GM19193 (cell line): ENCODE results near the gene SPRY4.

Source experiments
- POLR2A ChIP-seq: IDR thresholded peaks from 4 replicates; pipeline ENCODE4 v1.6.1; 2011; ENCODE audit not compliant: insufficient read depth, insufficient read length; ENCODE audit errors: extremely low read depth

SPRY4 gene

DNA sequence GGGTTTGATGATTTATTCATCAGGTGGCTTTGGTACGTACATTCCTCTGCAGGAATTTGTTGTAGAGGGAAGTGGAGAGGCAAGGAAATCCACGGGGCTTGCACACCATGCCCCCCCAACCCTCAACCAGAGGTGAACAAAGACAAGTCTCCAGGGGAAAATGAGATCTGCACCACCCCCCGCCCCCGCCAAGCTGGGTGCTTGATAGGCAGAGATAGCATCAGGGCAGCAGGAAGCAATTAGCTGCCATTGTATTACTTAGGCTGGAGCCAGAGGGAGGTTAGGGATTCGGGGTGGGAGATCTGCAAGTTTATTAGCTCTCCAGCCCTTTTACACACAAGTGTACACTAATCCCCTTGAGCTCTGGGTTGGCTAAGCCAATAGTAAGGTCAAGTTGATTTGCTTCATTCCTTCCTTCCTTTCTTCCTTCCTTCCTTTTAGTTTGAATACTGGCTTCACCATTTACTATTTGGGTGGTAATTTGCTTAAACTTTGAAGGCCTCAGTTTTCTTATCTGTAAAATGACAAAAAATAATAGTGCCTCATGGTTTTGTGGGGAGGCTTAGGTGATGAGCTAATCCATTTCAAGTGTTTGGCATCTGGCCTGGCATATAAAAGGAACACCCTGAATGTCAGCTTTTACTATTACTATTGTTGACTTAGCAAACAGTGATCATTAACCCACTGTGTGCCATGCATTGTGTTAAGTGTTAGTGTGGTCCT is 34.1 kb downstream of the SPRY4 start:
- no peak for TF ChIP-seq POLR2A

DNA sequence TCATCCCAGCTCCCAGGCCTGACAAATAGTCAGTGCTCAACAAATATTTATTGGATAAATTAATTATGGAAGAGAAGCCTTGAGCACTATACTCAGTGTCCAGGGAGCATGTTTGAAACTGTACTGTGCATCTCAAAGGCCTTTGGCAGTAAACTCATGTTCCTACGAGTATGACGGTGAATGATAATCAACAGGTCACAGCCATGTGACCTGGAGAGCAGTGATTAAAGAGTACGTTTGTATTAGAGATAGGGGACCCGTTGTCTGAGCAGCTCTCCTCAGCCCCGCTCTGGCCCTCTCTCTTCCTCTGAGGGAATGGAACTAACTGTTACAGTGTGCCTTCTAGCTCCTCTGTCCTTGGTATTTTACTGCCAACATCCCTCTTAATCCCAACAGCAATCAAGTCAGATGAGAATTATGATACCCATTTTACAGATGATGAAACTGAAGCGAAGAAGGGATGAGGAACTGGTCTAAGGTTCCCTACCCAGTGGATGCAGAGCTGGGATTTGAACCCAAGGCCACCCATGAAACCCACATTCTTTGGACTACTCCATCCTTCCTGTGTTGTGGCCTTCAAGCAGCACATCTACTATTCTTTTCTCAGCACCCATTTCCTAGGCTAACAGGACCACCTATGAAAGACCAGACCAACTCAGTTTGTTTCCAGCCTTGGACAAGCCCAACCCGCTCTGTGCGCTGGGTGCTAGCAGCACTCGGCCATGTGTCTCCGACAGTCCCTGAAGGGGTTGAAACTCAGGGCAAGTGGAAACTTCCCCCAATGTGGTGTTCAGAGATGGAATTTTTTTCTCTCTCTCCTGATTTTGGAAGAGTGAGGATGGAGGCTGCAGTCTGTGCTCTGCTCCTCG is 34.9 kb downstream of the SPRY4 start:
- no peak for TF ChIP-seq POLR2A

DNA sequence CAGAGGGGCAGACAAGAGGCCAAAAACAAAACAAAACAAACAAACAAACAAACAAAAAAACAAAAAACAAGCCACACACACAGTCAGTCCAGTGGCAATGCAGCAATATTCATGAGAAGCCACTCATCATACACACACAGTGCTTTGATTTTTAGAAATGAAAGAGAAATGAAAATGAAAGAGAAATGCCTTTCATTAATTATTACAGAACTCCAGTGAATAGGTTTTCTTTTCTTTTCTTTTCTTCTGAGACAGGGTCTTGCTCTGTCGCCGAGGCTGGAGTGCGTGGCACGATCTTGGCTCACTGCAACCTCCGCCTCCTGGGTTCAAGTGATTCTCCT is 36.9 kb downstream of the SPRY4 start:
- TF ChIP-seq POLR2A = no peak

DNA sequence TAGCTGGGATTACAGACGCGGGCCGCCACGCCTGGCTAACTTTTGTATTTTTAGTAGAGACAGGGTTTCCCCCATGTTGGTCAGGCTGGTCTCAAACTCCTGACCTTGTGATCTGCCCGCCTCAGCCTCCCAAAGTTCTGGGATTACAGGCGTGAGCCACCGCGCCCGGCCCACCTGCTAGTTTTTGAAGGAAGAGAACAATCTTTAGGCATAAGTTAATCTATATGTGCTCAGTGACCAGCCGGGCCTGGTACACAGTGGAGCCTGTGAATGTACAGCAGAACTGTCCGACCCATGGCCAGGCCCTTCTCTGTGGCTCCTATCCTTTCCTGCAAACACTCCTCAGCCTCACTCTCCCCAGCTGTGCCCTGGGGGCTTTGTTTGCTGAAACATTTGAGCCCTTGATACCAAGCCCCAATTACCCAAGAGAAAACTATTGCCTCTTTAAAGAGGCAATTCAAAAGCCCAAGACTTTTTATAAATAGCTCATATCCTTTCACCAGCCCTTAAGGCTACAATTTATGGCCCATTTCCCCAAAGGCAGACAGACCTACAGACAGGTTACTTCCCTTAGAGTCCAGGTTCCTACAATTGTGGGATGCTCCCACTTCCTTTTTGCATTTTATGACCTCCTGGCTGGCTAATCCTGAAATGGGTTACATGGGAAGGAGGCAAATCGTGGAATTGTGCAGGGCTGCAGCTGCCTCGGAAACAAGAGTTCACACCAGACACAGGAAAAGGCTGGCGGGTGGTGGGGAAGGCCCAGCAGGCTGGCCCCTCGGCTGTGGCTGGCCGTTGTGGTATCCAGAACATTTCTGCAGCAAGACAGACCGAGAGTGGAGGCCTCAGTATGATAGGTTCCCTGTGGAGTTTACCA is 37.5 kb downstream of the SPRY4 start:
- TF ChIP-seq POLR2A = no peak

DNA sequence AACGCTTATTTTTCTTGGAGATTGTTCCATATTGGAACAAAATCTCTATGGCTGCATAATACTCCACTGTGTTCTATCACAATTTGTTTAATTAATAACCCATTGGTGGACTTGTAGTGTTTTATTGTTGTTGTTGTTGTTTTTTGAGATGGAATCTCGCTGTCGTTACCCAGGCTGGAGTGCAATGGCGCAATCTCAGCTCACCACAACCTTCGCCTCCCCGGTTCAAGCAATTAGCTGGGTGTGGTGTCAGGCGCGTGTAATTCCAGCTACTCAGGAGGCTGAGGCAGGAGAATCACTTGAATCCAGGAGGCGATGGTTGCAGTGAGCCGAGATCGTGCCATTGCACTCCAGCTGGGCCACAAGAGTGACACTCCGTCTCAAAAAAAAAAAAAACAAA is 38.7 kb downstream of the SPRY4 start:
- TF ChIP-seq POLR2A = no peak

DNA sequence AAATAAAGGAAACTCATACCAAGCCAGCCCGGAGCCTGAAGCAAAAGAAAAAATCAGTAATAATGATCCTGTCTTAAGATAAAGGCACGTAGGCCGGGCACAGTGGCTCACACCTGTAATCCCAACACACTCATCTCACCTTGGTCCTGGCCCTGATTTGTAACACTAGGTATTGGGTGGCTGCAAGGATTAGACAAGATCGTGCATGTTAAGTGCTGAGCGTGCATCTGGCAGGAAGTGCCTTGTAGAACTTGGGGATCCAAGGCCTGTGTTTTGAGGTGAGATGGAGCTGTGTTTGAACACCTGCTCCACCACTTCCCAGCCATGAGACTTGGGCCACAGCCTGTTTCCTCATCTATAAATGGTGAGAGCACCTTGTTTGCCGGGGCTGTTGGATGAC is 41.5 kb downstream of the SPRY4 start:
- no peak for TF ChIP-seq POLR2A

DNA sequence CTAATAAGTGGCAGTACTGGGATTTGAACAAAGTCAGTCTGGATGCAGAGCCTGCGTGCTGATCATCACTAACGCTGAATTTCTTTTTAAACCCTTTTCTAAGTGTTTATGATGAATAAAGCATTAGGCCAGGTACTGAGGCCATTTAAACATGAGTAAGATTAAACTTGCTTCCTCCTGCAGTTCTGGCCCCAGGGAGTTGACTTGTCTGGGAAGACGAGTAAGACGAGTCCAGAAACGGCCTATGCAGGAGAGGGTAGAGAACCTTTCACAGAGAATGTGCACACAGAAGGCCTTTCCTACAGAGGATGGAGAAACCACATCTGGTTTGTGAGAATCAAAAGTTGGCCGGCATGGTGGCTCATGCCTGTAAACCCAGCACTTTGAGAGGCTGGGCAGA is 42.9 kb downstream of the SPRY4 start:
- TF ChIP-seq POLR2A = no peak

DNA sequence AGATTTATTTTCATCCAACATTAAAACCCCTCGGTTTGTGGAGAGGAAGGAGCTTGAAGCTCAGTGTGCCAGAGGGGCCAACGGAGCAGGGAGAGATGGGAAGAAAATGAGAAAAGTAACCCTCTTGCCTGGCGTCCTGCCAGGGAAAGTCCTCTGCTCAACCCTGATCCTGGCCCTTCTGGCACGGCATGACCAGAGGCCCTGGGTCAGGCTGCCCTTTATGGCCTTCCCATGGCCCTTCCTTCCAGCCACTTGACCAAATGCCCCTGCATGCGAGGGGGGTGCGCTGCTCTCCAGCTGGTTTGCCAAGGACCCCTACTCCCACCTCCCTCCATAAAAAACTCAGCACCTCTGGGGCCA is 43.8 kb downstream of the SPRY4 start:
- no peak for TF ChIP-seq POLR2A

DNA sequence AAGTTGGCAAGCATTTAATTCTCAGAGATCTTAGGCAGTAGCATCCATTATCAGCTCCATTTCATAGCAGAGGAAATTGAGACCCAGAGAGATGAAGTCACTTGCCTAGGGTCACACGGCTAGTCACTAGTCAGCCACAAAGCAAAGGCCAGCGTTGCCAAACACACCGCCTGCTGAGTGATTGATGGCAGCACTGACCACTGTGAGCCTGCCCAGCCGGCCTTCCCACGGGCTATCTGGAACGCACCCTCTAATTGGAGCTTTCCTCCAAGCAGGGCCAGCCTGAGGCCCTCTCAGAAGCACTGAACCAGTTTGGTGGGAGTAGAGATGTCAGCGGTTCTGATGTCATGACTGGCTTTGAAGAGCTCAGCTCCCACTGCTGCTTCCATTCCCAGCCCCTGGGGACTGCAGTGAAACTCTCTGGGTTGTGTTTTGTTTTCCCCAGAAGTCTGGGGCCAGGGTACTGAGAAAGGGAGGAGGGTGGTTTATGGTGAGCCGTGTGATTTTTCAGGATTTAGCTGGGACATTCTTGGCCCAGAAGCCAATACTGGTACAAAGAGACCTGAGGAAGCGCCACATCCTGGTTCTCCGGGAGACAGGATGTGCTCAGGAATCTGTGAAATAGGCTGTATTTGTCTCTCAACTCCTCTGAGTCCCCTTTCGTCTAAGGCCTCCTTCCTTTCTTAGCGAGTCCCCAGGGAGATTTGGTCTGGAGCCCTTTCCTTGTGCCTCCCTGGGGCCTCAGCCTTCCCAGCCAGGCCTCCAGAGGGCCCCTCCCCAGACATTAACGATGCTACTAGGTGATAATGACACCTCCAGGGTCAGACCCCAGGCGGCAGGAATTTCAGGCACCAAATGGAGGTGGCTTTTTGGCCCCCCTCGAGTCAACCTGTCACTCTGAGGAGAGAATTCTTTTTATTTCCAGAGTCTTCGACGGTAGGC is 44.5 kb downstream of the SPRY4 start:
- no peak for TF ChIP-seq POLR2A

DNA sequence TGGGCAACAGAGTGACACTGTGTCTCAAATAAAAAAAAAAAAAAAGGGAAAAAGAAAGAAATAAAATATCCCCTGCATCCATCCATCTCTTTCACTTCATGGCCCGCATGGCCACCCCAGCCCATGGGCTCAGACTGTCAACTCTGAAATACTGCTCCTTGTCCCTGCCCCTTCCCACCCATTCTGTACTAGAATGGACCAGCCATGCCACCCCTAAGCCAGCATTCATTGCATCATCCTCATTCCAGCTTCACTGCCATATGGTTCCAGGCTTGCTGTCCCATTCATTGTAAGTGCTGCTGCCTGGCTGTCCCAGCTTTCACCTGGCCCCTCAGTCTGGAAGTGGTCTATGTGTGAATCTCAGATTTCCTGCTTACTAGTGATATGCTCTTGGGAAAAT is 46.2 kb downstream of the SPRY4 start:
- TF ChIP-seq POLR2A = no peak

DNA sequence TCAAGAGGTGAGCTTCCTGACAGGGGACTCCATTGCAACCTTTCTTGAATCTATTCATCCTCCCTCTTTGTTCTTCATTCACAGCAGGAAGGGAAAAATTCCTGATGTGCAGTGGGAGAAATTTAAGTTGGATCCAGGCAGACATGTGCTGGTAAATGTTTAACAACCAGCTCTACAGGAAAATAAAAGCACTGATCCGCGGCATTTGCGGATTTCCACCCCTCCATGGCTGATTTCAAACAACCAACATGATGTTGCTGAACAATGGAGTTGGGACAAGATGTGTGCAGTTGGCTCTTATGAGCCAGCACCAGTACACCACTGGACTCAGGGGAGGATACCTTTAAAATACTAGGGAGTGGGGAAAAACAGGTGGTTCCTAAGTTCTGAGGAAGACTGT is 47.0 kb downstream of the SPRY4 start:
- no peak for TF ChIP-seq POLR2A

DNA sequence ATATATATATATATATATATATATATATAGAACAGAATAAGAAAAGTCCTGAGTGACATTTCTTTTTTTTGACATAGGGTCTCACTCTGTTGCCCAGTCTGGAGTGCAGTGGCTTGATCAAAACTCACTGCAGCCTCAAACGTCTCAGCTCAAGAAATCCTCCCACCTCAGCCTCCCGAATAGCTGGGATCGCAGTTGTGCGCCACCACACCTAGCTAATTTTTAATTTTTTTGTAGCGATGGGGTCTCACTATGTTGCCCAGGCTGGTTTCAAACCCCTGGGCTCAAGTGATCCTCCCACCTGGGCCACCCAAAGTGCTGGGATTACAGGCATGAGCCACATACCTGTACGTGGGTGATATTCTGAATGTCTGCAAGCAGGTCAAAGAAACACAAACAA is 48.3 kb downstream of the SPRY4 start:
- TF ChIP-seq POLR2A = no peak

DNA sequence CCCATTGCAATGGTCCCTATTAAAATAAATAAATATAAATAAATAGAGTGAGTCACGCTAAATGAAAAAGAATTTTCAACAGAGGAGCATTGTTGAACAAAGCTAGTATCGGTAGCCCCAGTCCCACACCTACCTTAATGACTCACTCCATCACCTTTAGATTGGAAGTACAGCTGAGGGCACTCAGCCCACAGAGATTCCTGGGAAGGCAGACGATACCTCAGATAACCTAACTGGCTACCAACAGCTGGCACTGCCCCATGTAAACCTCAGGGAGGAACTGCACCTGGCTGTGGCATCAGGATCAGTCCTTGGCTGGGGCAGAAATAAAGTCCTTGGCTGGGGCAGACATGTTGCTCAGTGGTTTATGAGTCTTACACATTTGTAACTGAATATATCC is 49.3 kb downstream of the SPRY4 start:
- TF ChIP-seq POLR2A = no peak

DNA sequence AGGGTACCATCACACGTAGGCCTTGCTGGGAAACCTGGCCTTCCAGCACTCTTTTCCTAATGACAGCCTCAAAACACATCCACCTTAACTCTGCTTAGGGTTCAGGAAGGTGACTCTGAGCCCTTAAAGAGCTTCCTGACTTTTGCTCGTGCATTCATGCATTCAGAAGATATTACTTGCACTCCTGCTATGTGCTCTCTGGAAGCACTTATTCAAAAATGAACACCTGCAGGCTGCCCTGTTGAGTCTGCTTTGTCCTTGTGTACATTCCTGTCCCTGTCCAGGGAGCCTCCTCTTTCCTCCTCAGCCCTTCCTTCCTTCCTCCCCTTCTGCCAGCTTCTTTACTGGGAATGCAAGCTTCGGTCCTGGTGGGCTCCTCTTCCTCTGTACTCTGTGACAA is 61.5 kb downstream of the SPRY4 start:
- TF ChIP-seq POLR2A = no peak

DNA sequence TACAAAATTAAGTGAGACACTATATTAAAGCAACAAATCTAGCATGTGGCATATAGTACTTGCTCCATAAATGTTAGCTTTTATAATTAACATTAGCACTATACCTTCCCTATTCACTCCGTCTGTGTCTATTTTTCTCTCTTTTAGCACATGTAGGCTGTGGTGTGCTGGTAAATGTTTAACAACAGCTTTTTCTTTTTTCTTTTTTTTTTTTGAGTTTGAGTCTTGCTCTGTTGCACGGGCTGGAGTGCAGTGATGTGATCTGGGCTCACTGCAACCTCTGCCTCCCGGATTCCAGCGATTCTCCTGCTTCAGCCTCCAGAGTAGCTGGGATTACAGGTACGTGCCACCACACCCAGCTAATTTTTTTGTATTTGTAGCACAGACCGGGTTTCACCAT is 62.1 kb downstream of the SPRY4 start:
- TF ChIP-seq POLR2A = no peak
